Heart left ventricle (tissue), 13 donors: Measurements from ENCODE around the gene AFF3.

ENCODE experiments used
- CTCF ChIP-seq, 12 donors: fragments of 200-600 bp; sonication (generic) in 4 of 12; IDR thresholded peaks; one replicate each; pipeline versions ENCODE4 v1.5.0 to v1.8.0; 2018 to 2022; ENCODE audit warnings: antibody characterized with exemption in 12 of 12, mild to moderate bottlenecking in 5 of 12
- POLR2A ChIP-seq, 2 donors: fragments of 450-650 bp; IDR thresholded peaks; one replicate each; pipeline ENCODE4 v1.6.1; 2017; ENCODE audit warnings: antibody characterized with exemption in 2 of 2, mild to moderate bottlenecking in 2 of 2, moderate library complexity in 2 of 2
- donor health status: ischemic (EF 13 %, LVEDD 7.1; RV severe dilation, severe dysfunction).
- donor health status: DM: no; HTN: yes; CAD: no.
- donor health status: DM: no; HTN: no; CAD: no.
- donor health status: ischemic (EF 25% LVEDD 6.9; RV normal size, moderate dysfunction).
- donor health status: ischemic (EF 25% LVEDD 5.7; RV mildly dilated, moderate dysfunction).
- donor health status: ischemic (EF 35%, LVEDD 5.7; RV mildly dilated, moderate dysfunction).
- donor health status: nonischemic (EF 11% LVEDD 7.7; RV severe dilation, severe dysfunction).
- donor health status: DM: yes; HTN: yes; CAD: no.
- donor health status: PGD.
- donor health status: ischemic (EF 29% LVEDD 5.4; RV normal size, mild dysfunction).
- donor health status: nonischemic (EF 23%, LVEDD 6.1; RV moderate dilation, normal function).

DNA sequence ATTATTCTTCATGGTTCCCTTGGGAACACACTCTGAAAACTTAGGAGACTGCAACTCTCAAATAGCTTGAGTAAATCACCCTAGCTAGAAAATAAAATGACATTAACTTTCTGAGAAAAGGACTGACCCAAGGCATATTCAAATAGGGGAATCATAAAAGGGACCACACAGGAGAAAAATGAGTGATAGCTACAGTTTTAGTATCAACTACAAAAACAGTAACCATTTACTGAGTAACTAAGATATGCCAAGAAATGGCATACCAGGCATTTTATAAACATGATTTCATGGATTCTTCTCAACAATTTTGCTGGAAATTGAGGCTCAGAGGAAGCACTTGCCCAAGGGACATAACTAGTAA lies 84.5 kb downstream of the AFF3 start:
- TF ChIP-seq POLR2A (IDR thresholded peaks at IDR 0.05) (no peak), CTCF (IDR thresholded peaks at IDR 0.05) (no peak)
